Measurements from ENCODE around the gene CREBBP.

DNA sequence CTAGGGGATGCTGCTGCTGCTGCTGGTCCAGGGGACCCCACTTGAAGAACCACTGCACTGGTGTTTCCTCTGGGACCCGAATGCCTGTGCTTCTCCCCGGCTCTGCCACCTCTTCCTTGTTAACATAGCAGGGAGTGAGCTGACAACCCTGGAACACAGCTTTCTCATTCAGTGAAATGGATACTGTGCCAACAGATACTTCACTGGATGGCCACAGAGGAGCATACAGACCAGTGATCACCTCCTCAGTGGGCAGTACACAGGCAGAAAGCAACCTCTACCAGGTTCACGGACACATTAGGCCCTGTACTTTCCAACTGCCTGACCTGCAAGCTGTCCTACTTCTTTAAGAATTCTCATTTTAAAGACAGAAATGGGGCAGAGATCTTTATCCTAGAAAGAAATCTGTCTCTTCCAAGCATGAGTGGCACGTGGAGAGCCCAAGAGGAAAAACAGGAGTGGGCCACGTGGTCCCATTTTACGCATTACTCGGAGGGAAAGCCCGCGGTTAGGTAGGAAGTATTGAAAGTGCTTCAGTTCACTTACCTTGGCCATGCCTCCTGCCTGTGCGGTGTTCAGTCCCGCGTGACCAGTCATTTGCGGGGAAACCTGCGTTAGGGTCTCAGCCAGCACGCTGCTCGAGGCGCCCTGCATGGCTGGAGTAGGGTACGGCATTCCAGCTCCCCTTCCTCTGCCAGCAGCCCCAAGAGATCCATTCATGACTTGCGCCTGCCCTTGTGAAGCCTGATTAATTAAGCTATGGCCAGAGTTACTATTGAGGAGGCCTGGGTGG is 30.6 kb downstream of the CREBBP start:
- TF ChIP-seq CTCF (IDR thresholded peaks at IDR 0.05) (no peak), POLR2A (IDR thresholded peaks at IDR 0.05) (no peak)
